IPS-18c (cell line): ENCODE data around the gene EMC7.

ENCODE experiments used
- H3K4me3 ChIP-seq: 2 replicates; pipeline ENCODE4 v1.7.0; 2013; ENCODE audit warnings: low read depth, mild to moderate bottlenecking, low read length, moderate library complexity; ENCODE audit not compliant: insufficient read depth
- H3K9me3 ChIP-seq: one replicate; pipeline ENCODE4 v1.6.1; 2013; ENCODE audit warnings: mild to moderate bottlenecking, low read length, moderate library complexity; ENCODE audit not compliant: control insufficient read depth, insufficient read depth

The EMC7 gene

GRCh38 chr15:34107315-34107714 is 5.7 kb upstream of the EMC7 start:
- H3K9me3 ChIP-seq: no peaks in the 10 kb centered on the region
- no peak overlapping the region for H3K4me3 ChIP-seq

GRCh38 chr15:34106423-34106822 is 4.8 kb upstream of the EMC7 start:
- no peaks in the 10 kb centered on the region for H3K9me3 ChIP-seq
- no peak overlapping the region for H3K4me3 ChIP-seq

- Histone ChIP-seq H3K4me3 (peak overlapping the region; percentile 90), H3K9me3 (no peaks in the 10 kb centered on the region)
Measured at GRCh38 chr15:34102175-34102925, 688 bp upstream of the EMC7 start.

GRCh38 chr15:34099914-34100313 is 1.7 kb downstream of the EMC7 start:
- H3K4me3 ChIP-seq: no peak overlapping the region
- H3K9me3 ChIP-seq: no peaks in the 10 kb centered on the region

- no peaks in the 10 kb centered on the region for H3K9me3 ChIP-seq
- H3K4me3 ChIP-seq: no peak overlapping the region
Measured at GRCh38 chr15:34085746-34086145, 15.9 kb downstream of the EMC7 start.

GRCh38 chr15:34084086-34084485 is 17.6 kb downstream of the EMC7 start:
- Histone ChIP-seq H3K9me3 (no peaks in the 10 kb centered on the region), H3K4me3 (no peak overlapping the region)

GRCh38 chr15:34079904-34080303 is 21.8 kb downstream of the EMC7 start:
- Histone ChIP-seq H3K9me3 (no peaks in the 10 kb centered on the region), H3K4me3 (no peak overlapping the region)

GRCh38 chr15:34078900-34079299 is 22.8 kb downstream of the EMC7 start:
- Histone ChIP-seq H3K9me3 (no peaks in the 10 kb centered on the region), H3K4me3 (no peak overlapping the region)

- Histone ChIP-seq H3K4me3 (no peak overlapping the region), H3K9me3 (no peaks in the 10 kb centered on the region)
Measured at GRCh38 chr15:34076785-34077184, 24.9 kb downstream of the EMC7 start.

- no peaks in the 10 kb centered on the region for H3K9me3 ChIP-seq
- no peak overlapping the region for H3K4me3 ChIP-seq
Measured at GRCh38 chr15:34070003-34070402, 31.7 kb downstream of the EMC7 start.

GRCh38 chr15:34065941-34066340 is 35.7 kb downstream of the EMC7 start:
- H3K4me3 ChIP-seq: no peak overlapping the region
- H3K9me3 ChIP-seq: no peaks in the 10 kb centered on the region

- Histone ChIP-seq H3K4me3 (no peak overlapping the region), H3K9me3 (no peaks in the 10 kb centered on the region)
Measured at GRCh38 chr15:34065261-34065660, 36.4 kb downstream of the EMC7 start.

- H3K4me3 ChIP-seq: no peak overlapping the region
- H3K9me3 ChIP-seq: no peaks in the 10 kb centered on the region
Measured at GRCh38 chr15:34064438-34064837, 37.2 kb downstream of the EMC7 start.

- no peak overlapping the region for H3K4me3 ChIP-seq
- H3K9me3 ChIP-seq: peaks cover 2% of the 10 kb centered on the region
Measured at GRCh38 chr15:34059946-34060345, 41.7 kb downstream of the EMC7 start.

GRCh38 chr15:34059476-34059875 is 42.2 kb downstream of the EMC7 start:
- H3K4me3 ChIP-seq: no peak overlapping the region

GRCh38 chr15:34056911-34057310 is 44.8 kb downstream of the EMC7 start:
- no peak overlapping the region for H3K4me3 ChIP-seq

More at GRCh38 chr15:34059476-34059875, 42.2 kb downstream of the EMC7 start:
- H3K9me3 ChIP-seq: peaks cover 2% of the 10 kb centered on the region

GRCh38 chr15:34055868-34056595 is 45.6 kb downstream of the EMC7 start:
- no peak overlapping the region for H3K4me3 ChIP-seq
- H3K9me3 ChIP-seq: peaks cover 2% of the 10 kb centered on the region

More at GRCh38 chr15:34056911-34057310, 44.8 kb downstream of the EMC7 start:
- H3K9me3 ChIP-seq: peaks cover 2% of the 10 kb centered on the region

GRCh38 chr15:34054081-34054707 is 47.5 kb downstream of the EMC7 start:
- H3K9me3 ChIP-seq: peaks cover 4% of the 10 kb centered on the region
- H3K4me3 ChIP-seq: no peak overlapping the region
